Stomach (tissue), 19 donors: ENCODE results near the gene CAPN12. TPM values are rescaled to one million over a fixed set of nuclear protein-coding genes. Genes with fewer than 3 reads are reported as not detected.

Source experiments
- DNase-seq, 2 donors: peaks; one replicate each; pipeline versions ENCODE4 v3.0.0 to v3.0.0-alpha.2; 2013 to 2019
- H3K27ac ChIP-seq, 5 donors: fragments of 200-600 bp in 4 of 5; sonication (generic) in 4 of 5; one replicate each; pipeline ENCODE4 v1.5.1; 2013 to 2019; ENCODE audit warnings: mild to moderate bottlenecking in 1 of 5, moderate library complexity in 1 of 5
- H3K27me3 ChIP-seq, 3 donors: fragments of 200-600 bp; sonication (generic); one replicate each; pipeline ENCODE4 v1.5.1; 2017 to 2019; ENCODE audit warnings: mixed run types in 1 of 3
- H3K36me3 ChIP-seq, 4 donors: fragments of 200-600 bp; sonication (generic); 1 replicate in 3 of 4; 2 replicates in 1 of 4; pipeline ENCODE4 v1.5.1; 2016 to 2019
- H3K4me1 ChIP-seq, 4 donors: fragments of 200-600 bp; sonication (generic); one replicate each; pipeline ENCODE4 v1.5.1; 2016 to 2019
- H3K4me3 ChIP-seq, 4 donors: fragments of 200-600 bp; sonication (generic) in 3 of 4; one replicate each; pipeline ENCODE4 v1.5.1; 2016 to 2019; ENCODE audit warnings: mild to moderate bottlenecking in 1 of 4
- H3K9me3 ChIP-seq, 4 donors: fragments of 200-600 bp; sonication (generic); one replicate each; pipeline ENCODE4 v1.5.1; 2016 to 2019
- EP300 ChIP-seq: sonication (generic); formaldehyde crosslinking; IDR thresholded peaks from one replicate; pipeline ENCODE4 v1.6.1; 2017; ENCODE audit warnings: antibody characterized with exemption
- POLR2A ChIP-seq, 4 donors: fragments of 450-650 bp; IDR thresholded peaks; one replicate each; pipeline ENCODE4 v1.6.1; 2016; ENCODE audit warnings: antibody characterized with exemption in 4 of 4, control low read depth in 2 of 4, mild to moderate bottlenecking in 1 of 4, moderate library complexity in 1 of 4
- POLR2AphosphoS5 ChIP-seq, 3 donors: sonication (generic); formaldehyde crosslinking; IDR thresholded peaks; one replicate each; pipeline ENCODE4 v1.6.1; 2016; ENCODE audit warnings: antibody characterized with exemption in 3 of 3
- WGBS, 5 donors: extraction: QIAGEN DNeasy Blood & Tissue Kit in 3 of 5; methylation state at CpG; one replicate each; pipeline versions ENCODE4 v1.1.5 to v1.1.7; 2013 to 2018; 5-methylcytosine and 5-hydroxymethylcytosine counted together
- intact Hi-C: fragments of 100-400 bp; cut with DNase I; formaldehyde crosslinking; loops from one replicate; pipeline ENCODE4 v1.15.1; 2023; ENCODE audit warnings: low total_unique reads
- long read RNA-seq, 10 donors: transcript quantifications; one replicate each; lab custom pipeline, GENCODE V29; 2026
- polyA plus RNA-seq, 3 donors: library from polyadenylated mRNA; stranded (reverse); fragments of 200-250 nt; gene quantifications; one replicate each; pipeline ENCODE4 v1.2.3, GENCODE V29; 2013
- total RNA-seq, 5 donors: library from RNA; depleted of rRNA; stranded (reverse); fragments of >200 nt; gene quantifications; one replicate each; pipeline versions ENCODE4 v1.1.0 to v1.2.3, GENCODE V29; 2014 to 2016
- TF ChIP-seq, protein P1 (sequence below), 7 experiments: fragments of 450-650 bp in 4 of 7; fragments of 200-600 bp in 3 of 7; sonication (generic) in 3 of 7; IDR thresholded peaks; one replicate each; pipeline ENCODE4 v1.5.1; 2016 to 2019; ENCODE audit warnings: antibody characterized with exemption in 7 of 7, control low read depth in 2 of 7, mild to moderate bottlenecking in 1 of 7
- donor health status: healthy with polysubstance abuse.
- donor health status: Bipolar disorder and iron deficiency.
- donor health status: healthy.

The CAPN12 gene, protein sequence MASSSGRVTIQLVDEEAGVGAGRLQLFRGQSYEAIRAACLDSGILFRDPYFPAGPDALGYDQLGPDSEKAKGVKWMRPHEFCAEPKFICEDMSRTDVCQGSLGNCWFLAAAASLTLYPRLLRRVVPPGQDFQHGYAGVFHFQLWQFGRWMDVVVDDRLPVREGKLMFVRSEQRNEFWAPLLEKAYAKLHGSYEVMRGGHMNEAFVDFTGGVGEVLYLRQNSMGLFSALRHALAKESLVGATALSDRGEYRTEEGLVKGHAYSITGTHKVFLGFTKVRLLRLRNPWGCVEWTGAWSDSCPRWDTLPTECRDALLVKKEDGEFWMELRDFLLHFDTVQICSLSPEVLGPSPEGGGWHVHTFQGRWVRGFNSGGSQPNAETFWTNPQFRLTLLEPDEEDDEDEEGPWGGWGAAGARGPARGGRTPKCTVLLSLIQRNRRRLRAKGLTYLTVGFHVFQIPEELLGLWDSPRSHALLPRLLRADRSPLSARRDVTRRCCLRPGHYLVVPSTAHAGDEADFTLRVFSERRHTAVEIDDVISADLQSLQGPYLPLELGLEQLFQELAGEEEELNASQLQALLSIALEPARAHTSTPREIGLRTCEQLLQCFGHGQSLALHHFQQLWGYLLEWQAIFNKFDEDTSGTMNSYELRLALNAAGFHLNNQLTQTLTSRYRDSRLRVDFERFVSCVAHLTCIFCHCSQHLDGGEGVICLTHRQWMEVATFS
- total RNA-seq (10 to 100 TPM in 1 of 5 donors, 1 to 10 TPM in 4; 1.2 to 33.3 (median 4.8) TPM), polyA plus RNA-seq (10 to 100 TPM in 2 of 3 donors, 1 to 10 TPM in 1; 3.4 to 16.9 (median 16.3) TPM)
- long read RNA-seq, donor 1 = 0 reads
- long read RNA-seq, donor 2, partial matches to known transcripts = 0 of 1 reads
- long read RNA-seq, donor 2, other reads (novel, unspliced or antisense) = 0 of 1 reads
- long read RNA-seq, donor 3, partial matches to known transcripts = 0 of 1 reads
- long read RNA-seq, donor 3, other reads (novel, unspliced or antisense) = 0 of 1 reads
- long read RNA-seq, donor 4 = 0 reads
- long read RNA-seq, donor 5, partial matches to known transcripts = 0 of 2 reads
- long read RNA-seq, donor 5, other reads (novel, unspliced or antisense) = 0 of 2 reads
- long read RNA-seq, donor 6, transcript CAPN12-211 (1 exons, 2,552 nt) = major isoform, 6 of 6 reads
- long read RNA-seq, donor 6, partial matches to known transcripts = 0 of 6 reads
- long read RNA-seq, donor 6, other reads (novel, unspliced or antisense) = 0 of 6 reads
- long read RNA-seq, donor 7 = 0 reads
- long read RNA-seq, donor 8 = 0 reads
- long read RNA-seq, donor 9, partial matches to known transcripts = 0 of 1 reads
- long read RNA-seq, donor 9, other reads (novel, unspliced or antisense) = 0 of 1 reads
- long read RNA-seq, donor 10 = 0 reads

DNA sequence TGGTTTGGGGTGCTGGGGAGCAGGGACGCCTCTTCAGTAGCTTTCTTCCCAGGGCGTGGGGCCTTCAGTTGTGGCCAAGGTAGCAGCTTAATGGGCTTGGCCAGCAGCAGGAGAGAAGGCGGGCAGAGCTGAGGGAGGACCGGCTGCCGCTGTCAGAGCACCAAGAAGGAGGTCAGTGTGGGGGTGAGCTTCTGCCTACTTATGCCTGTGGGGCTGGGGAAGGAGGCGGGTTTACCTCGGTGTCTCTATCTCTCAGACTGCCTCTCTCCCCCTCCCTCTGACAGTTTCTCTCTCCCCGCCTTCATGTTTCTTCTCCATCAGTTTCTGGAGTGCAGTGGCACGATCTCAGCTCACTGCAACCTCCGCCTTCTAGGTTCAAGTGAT lies at the start of gene CAPN12:
CAPN12 (minus strand) TSS at position 177 of the 384 bp plus-strand sequence. CDS start 309 bp downstream, outside the sequence.
- no peak within 1 kb of the TSS for H3K4me3 ChIP-seq
- TF ChIP-seq POLR2A (IDR thresholded peaks at IDR 0.05) (no peak), EP300 (no peak), POLR2AphosphoS5 (IDR thresholded peaks at IDR 0.05) (no peak)
- TF ChIP-seq, protein P1, sequence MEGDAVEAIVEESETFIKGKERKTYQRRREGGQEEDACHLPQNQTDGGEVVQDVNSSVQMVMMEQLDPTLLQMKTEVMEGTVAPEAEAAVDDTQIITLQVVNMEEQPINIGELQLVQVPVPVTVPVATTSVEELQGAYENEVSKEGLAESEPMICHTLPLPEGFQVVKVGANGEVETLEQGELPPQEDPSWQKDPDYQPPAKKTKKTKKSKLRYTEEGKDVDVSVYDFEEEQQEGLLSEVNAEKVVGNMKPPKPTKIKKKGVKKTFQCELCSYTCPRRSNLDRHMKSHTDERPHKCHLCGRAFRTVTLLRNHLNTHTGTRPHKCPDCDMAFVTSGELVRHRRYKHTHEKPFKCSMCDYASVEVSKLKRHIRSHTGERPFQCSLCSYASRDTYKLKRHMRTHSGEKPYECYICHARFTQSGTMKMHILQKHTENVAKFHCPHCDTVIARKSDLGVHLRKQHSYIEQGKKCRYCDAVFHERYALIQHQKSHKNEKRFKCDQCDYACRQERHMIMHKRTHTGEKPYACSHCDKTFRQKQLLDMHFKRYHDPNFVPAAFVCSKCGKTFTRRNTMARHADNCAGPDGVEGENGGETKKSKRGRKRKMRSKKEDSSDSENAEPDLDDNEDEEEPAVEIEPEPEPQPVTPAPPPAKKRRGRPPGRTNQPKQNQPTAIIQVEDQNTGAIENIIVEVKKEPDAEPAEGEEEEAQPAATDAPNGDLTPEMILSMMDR (IDR thresholded peaks at IDR 0.05) = no peak
- no peaks in the 10 kb centered on the region for H3K27me3 ChIP-seq
- no peaks in the 10 kb centered on the region for H3K9me3 ChIP-seq
- DNase-seq = no peak
- H3K4me1 ChIP-seq = no peaks in the 10 kb centered on the region
- H3K27ac ChIP-seq = no peak within 1 kb of the TSS
- WGBS, 5 donors = 80 to 92% (median 85%) methylated on average over 10 of the region's 10 CpGs
- no peaks in the 10 kb centered on the region for H3K36me3 ChIP-seq
- intact Hi-C loops = no loop called here

DNA sequence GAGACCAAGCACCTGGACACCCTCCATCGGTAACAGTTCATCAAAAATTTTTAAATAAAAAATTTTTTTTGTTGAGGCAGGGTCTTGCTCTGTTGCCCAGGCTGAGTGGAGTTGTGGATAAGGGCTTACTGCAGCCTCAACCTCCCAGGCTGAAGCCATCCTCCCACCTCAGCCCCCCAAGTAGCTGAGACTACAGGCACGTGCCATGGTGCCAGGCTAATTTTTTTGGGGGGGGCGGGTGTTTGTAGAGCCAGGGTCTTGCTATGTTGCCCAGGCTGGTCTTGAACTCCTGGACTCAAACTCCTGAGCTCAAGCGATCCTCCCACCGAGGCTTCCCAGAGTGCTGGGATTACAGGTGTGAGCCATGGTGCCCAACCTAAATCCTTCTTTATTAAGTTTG lies 49.4 kb upstream of the CAPN12 start:
- DNase-seq = no peak
- intact Hi-C loops = no loop called here
- WGBS, 5 donors = 91 to 99% (median 96%) methylated on average over 5 of the region's 5 CpGs
- Histone ChIP-seq H3K27ac (no peak overlapping the region), H3K9me3 (no peaks in the 10 kb centered on the region), H3K27me3 (no peaks in the 10 kb centered on the region), H3K4me1 (peaks cover 0 to 8% (median 6%) of the 10 kb centered on the region in 4 donors), H3K4me3 (no peak overlapping the region), H3K36me3 (no peaks in the 10 kb centered on the region)
- TF ChIP-seq POLR2AphosphoS5 (IDR thresholded peaks at IDR 0.05) (no peak), POLR2A (IDR thresholded peaks at IDR 0.05) (no peak), EP300 (no peak)
- TF ChIP-seq, protein P1 (IDR thresholded peaks at IDR 0.05) = no peak

DNA sequence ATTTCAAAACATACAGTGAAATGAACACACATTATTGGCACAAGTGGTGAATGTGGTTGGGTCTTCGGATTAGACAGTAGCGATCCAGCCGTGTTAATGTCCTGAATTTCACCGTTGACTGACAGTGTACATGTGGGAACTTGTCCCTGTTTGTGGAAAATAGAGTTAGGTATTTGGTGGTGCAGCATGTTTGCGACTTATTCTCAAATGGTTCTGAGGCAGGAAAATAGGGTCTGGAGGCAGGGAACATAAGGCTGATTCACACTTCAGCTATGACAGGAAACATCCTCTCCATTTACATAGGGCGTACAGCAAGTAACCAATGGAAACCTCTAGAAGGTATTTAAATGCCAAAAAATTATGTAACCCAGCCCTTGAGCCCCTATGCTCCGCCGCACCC lies 48.9 kb upstream of the CAPN12 start:
- Histone ChIP-seq H3K9me3 (no peaks in the 10 kb centered on the region), H3K27me3 (no peaks in the 10 kb centered on the region), H3K4me1 (peaks cover 0 to 8% (median 6%) of the 10 kb centered on the region in 4 donors), H3K27ac (no peak overlapping the region), H3K4me3 (no peak overlapping the region), H3K36me3 (no peaks in the 10 kb centered on the region)
- WGBS, 5 donors = 74 to 89% (median 76%) methylated on average over 8 of the region's 8 CpGs
- intact Hi-C loops = no loop called here
- no peak for TF ChIP-seq POLR2AphosphoS5 (IDR thresholded peaks at IDR 0.05)
- TF ChIP-seq EP300 = no peak
- no peak for TF ChIP-seq POLR2A (IDR thresholded peaks at IDR 0.05)
- TF ChIP-seq, protein P1 (IDR thresholded peaks at IDR 0.05) = no peak
- DNase-seq = no peak
